Measurements from ENCODE around the gene PCDHA3.
"Not testable (repeated sequence)": the region's sequence is repeated elsewhere in the genome, so short reads cannot be mapped to it uniquely, and the experiment has no call there.

Gene PCDHA3

GRCh38 chr5:140800816-140801493, at the start of gene PCDHA3:
Gene PCDHA3 (plus strand): TSS chr5:140801057.
- DNase-seq (ENCODE audit: low read depth in 2 of 2, low spot score in 1 of 2) = no peak

- no peak for DNase-seq (ENCODE audit: low read depth in 2 of 2, low spot score in 1 of 2)
Measured at GRCh38 chr5:140753561-140753960, 47.3 kb upstream of the PCDHA3 start.

- DNase-seq (ENCODE audit: low read depth in 2 of 2, low spot score in 1 of 2) = no peak
Measured at GRCh38 chr5:140764177-140764973, 36.5 kb upstream of the PCDHA3 start.

- no peak for DNase-seq (ENCODE audit: low read depth in 2 of 2, low spot score in 1 of 2)
Measured at GRCh38 chr5:140767444-140767843, 33.4 kb upstream of the PCDHA3 start.

GRCh38 chr5:140780512-140780911, 20.3 kb upstream of the PCDHA3 start:
- DNase-seq (ENCODE audit: low read depth in 2 of 2, low spot score in 1 of 2) = no peak

GRCh38 chr5:140785905-140786686, 14.8 kb upstream of the PCDHA3 start, which contains the start of gene PCDHA1:
Gene PCDHA1 (plus strand): TSS chr5:140786140.
- DNase-seq (ENCODE audit: low read depth in 2 of 2, low spot score in 1 of 2) = no peak

GRCh38 chr5:140787422-140787821, 13.4 kb upstream of the PCDHA3 start:
- DNase-seq (ENCODE audit: low read depth in 2 of 2, low spot score in 1 of 2) = not testable (repeated sequence)

- DNase-seq (ENCODE audit: low read depth in 2 of 2, low spot score in 1 of 2) = not testable (repeated sequence)
Measured at GRCh38 chr5:140787849-140788504, 12.9 kb upstream of the PCDHA3 start.

GRCh38 chr5:140791089-140791488, 9.8 kb upstream of the PCDHA3 start:
- DNase-seq (ENCODE audit: low read depth in 2 of 2, low spot score in 1 of 2) = no peak

GRCh38 chr5:140794595-140795258, 6.1 kb upstream of the PCDHA3 start, which contains the start of gene PCDHA2:
Gene PCDHA2 (plus strand): TSS chr5:140794852.
- DNase-seq (ENCODE audit: low read depth in 2 of 2, low spot score in 1 of 2) = no peak

- DNase-seq (ENCODE audit: low read depth in 2 of 2, low spot score in 1 of 2) = no peak
Measured at GRCh38 chr5:140795259-140795641, 5.6 kb upstream of the PCDHA3 start.

GRCh38 chr5:140796072-140796717, 4.7 kb upstream of the PCDHA3 start:
- DNase-seq (ENCODE audit: low read depth in 2 of 2, low spot score in 1 of 2) = not testable (repeated sequence)

GRCh38 chr5:140796718-140797095, 4.2 kb upstream of the PCDHA3 start:
- no peak for DNase-seq (ENCODE audit: low read depth in 2 of 2, low spot score in 1 of 2)

GRCh38 chr5:140801494-140801841, 611 bp downstream of the PCDHA3 start:
- no peak for DNase-seq (ENCODE audit: low read depth in 2 of 2, low spot score in 1 of 2)

- not testable (repeated sequence) for DNase-seq (ENCODE audit: low read depth in 2 of 2, low spot score in 1 of 2)
Measured at GRCh38 chr5:140802381-140802780, 1.5 kb downstream of the PCDHA3 start.

GRCh38 chr5:140802781-140803271, 2.0 kb downstream of the PCDHA3 start:
- DNase-seq (ENCODE audit: low read depth in 2 of 2, low spot score in 1 of 2) = no peak

GRCh38 chr5:140806834-140807775, 6.2 kb downstream of the PCDHA3 start, which contains the start of gene PCDHA4:
Gene PCDHA4 (plus strand): TSS chr5:140807068.
- DNase-seq (ENCODE audit: low read depth in 2 of 2, low spot score in 1 of 2) = no peak

- not testable (repeated sequence) for DNase-seq (ENCODE audit: low read depth in 2 of 2, low spot score in 1 of 2)
Measured at GRCh38 chr5:140808241-140808888, 7.5 kb downstream of the PCDHA3 start.

All from stimulated activated CD8-positive, alpha-beta memory T cell treated with anti-CD3 and anti-CD28 coated beads, Interleukin-4, amount 100 ng/mL, for 1 hour (primary cell).